GM12892 (cell line): ENCODE results near the gene AUP1.

Source experiments
- POLR2A ChIP-seq: IDR thresholded peaks from 2 replicates; pipeline ENCODE4 v1.6.1; 2011; ENCODE audit warnings: low read depth, low read length, control low read depth
- POLR2AphosphoS5 ChIP-seq: IDR thresholded peaks from 2 replicates; pipeline ENCODE4 v1.6.1; 2011; ENCODE audit warnings: low read depth, low read length, control low read depth
- TAF1 ChIP-seq: IDR thresholded peaks from 2 replicates; pipeline ENCODE4 v1.6.1; 2011; ENCODE audit warnings: low read depth, mild to moderate bottlenecking, control low read depth, low read length, borderline replicate concordance

GRCh38 chr2:74498500-74499266 lies 30.8 kb downstream of the AUP1 start:
- TF ChIP-seq POLR2AphosphoS5 (no peak), POLR2A (no peak), TAF1 (no peak)
